ENCODE results near the gene TMEM132A. TPM values are rescaled to one million over a fixed set of nuclear protein-coding genes. Genes with fewer than 3 reads are reported as not detected.

TMEM132A gene
- total RNA-seq, 1 experiment from 2014 or later = 154 TPM

DNA sequence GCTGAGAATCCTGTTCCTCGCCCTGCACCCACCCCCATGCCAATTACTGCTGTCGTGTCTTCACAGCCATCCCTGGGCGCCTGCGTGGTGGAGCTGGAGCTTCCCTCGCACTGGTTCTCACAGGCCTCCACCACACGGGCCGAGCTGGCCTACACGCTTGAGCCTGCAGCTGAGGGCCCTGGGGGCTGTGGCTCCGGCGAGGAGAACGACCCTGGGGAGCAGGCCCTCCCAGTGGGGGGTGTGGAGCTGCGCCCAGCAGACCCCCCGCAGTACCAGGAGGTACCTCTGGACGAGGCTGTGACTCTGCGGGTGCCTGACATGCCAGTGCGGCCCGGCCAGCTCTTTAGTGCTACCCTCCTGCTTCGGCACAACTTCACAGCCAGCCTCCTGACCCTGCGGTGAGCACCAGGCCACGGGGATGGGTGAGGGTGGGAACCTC, 4.3 kb downstream of the TMEM132A start:
- Histone ChIP-seq H3K4me3 (ENCODE audit: low read depth in 2 of 2, low read length in 2 of 2) (no peak overlapping the region), H3K36me3 (ENCODE audit: control insufficient read depth, insufficient read depth, low read length) (no peaks in the 10 kb centered on the region; the same call in 1 of the 2 replicates), H3K27me3 (ENCODE audit: control insufficient read depth, insufficient read depth, low read length) (no peaks in the 10 kb centered on the region), H3K4me1 (ENCODE audit: control insufficient read depth, insufficient read depth, low read length) (peaks cover 13% of the 10 kb centered on the region), H3K27ac (ENCODE audit: low read length) (no peak overlapping the region), H3K9me3 (ENCODE audit: control insufficient read depth, insufficient read depth, low read depth, low read length) (no peaks in the 10 kb centered on the region)
- ChIA-PET CTCF (no interaction called here), POLR2A (no interaction called here)
- ATAC-seq = no peak
- TF ChIP-seq, protein P1, sequence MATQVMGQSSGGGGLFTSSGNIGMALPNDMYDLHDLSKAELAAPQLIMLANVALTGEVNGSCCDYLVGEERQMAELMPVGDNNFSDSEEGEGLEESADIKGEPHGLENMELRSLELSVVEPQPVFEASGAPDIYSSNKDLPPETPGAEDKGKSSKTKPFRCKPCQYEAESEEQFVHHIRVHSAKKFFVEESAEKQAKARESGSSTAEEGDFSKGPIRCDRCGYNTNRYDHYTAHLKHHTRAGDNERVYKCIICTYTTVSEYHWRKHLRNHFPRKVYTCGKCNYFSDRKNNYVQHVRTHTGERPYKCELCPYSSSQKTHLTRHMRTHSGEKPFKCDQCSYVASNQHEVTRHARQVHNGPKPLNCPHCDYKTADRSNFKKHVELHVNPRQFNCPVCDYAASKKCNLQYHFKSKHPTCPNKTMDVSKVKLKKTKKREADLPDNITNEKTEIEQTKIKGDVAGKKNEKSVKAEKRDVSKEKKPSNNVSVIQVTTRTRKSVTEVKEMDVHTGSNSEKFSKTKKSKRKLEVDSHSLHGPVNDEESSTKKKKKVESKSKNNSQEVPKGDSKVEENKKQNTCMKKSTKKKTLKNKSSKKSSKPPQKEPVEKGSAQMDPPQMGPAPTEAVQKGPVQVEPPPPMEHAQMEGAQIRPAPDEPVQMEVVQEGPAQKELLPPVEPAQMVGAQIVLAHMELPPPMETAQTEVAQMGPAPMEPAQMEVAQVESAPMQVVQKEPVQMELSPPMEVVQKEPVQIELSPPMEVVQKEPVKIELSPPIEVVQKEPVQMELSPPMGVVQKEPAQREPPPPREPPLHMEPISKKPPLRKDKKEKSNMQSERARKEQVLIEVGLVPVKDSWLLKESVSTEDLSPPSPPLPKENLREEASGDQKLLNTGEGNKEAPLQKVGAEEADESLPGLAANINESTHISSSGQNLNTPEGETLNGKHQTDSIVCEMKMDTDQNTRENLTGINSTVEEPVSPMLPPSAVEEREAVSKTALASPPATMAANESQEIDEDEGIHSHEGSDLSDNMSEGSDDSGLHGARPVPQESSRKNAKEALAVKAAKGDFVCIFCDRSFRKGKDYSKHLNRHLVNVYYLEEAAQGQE (IDR thresholded peaks at IDR 0.05; ENCODE audit: insufficient read depth in 1 of 2, low read depth in 2 of 2, low read length in 1 of 2) = no peak
- TF ChIP-seq POLR2AphosphoS5 (IDR thresholded peaks at IDR 0.05; ENCODE audit: low read depth, low read length) = no peak
- TF ChIP-seq SIN3A (IDR thresholded peaks at IDR 0.05; ENCODE audit: borderline replicate concordance, insufficient read depth, low read depth, low read length) = no peak
- TF ChIP-seq TCF7L2 (IDR thresholded peaks at IDR 0.05; ENCODE audit: low read depth, low read length) = no peak
- TF ChIP-seq, protein P2, sequence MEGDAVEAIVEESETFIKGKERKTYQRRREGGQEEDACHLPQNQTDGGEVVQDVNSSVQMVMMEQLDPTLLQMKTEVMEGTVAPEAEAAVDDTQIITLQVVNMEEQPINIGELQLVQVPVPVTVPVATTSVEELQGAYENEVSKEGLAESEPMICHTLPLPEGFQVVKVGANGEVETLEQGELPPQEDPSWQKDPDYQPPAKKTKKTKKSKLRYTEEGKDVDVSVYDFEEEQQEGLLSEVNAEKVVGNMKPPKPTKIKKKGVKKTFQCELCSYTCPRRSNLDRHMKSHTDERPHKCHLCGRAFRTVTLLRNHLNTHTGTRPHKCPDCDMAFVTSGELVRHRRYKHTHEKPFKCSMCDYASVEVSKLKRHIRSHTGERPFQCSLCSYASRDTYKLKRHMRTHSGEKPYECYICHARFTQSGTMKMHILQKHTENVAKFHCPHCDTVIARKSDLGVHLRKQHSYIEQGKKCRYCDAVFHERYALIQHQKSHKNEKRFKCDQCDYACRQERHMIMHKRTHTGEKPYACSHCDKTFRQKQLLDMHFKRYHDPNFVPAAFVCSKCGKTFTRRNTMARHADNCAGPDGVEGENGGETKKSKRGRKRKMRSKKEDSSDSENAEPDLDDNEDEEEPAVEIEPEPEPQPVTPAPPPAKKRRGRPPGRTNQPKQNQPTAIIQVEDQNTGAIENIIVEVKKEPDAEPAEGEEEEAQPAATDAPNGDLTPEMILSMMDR (IDR thresholded peaks at IDR 0.05) = no peak
- intact Hi-C loops (cut with micrococcal nuclease; ENCODE audit: unreplicated experiment) (no loop called here), in situ Hi-C loops (cut with HindIII; ENCODE audit: low pct_unique_long_range_greater_than_20kb, low sequenced_read_pairs) (no loop called here)
- DNase-seq (ENCODE audit: low read depth, low spot score) = no peak
- no TSS peak for BruUV-seq (replicated peaks)

DNA sequence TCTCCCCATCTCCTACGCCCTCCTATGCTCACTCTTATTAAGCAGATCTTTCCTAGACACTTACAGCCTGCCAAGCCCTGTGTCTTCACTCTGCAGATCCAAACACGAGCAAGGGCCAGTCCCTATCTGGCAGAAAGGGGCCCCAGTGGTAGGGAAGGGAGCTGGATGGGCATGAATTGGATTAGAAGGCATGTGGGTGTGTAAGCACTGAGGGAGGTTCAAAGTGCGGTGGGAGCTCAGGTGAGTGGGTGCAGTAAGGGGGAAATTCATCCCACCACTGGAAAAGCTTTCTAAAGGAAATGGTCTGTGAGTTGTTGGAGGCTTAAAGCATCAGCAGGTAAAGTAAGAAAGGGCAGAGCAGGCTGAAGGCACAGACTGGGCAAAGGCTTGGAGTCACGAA, 5.5 kb downstream of the TMEM132A start:
- CTCF ChIA-PET = no interaction called here
- Histone ChIP-seq H3K27ac (ENCODE audit: low read length) (no peak overlapping the region), H3K36me3 (ENCODE audit: control insufficient read depth, insufficient read depth, low read length) (no peaks in the 10 kb centered on the region; the same call in 1 of the 2 replicates), H3K9me3 (ENCODE audit: control insufficient read depth, insufficient read depth, low read depth, low read length) (no peaks in the 10 kb centered on the region), H3K4me1 (ENCODE audit: control insufficient read depth, insufficient read depth, low read length) (peaks cover 8% of the 10 kb centered on the region), H3K4me3 (ENCODE audit: low read depth in 2 of 2, low read length in 2 of 2) (no peak overlapping the region), H3K27me3 (ENCODE audit: control insufficient read depth, insufficient read depth, low read length) (no peaks in the 10 kb centered on the region)
- no TSS peak for BruUV-seq (replicated peaks)
- intact Hi-C loops (cut with micrococcal nuclease; ENCODE audit: unreplicated experiment) (no loop called here), in situ Hi-C loops (cut with HindIII; ENCODE audit: low pct_unique_long_range_greater_than_20kb, low sequenced_read_pairs) (no loop called here)
- TF ChIP-seq, protein P1 (IDR thresholded peaks at IDR 0.05; ENCODE audit: insufficient read depth in 1 of 2, low read depth in 2 of 2, low read length in 1 of 2) = no peak
- TF ChIP-seq SIN3A (IDR thresholded peaks at IDR 0.05; ENCODE audit: borderline replicate concordance, insufficient read depth, low read depth, low read length) (no peak), TCF7L2 (IDR thresholded peaks at IDR 0.05; ENCODE audit: low read depth, low read length) (no peak), POLR2AphosphoS5 (IDR thresholded peaks at IDR 0.05; ENCODE audit: low read depth, low read length) (no peak)
- TF ChIP-seq, protein P2 (IDR thresholded peaks at IDR 0.05) = no peak
- POLR2A ChIA-PET = no interaction called here
- DNase-seq (ENCODE audit: low read depth, low spot score) = no peak
- ATAC-seq = no peak

Data from Panc1 (cell line).